ENCODE measurements around the gene ADGRF5.

The ADGRF5 gene

GRCh38 chr6:46923476-46923875, 1.7 kb upstream of the ADGRF5 start:
- no peak overlapping the region for H3K4me3 ChIP-seq (ENCODE audit: low read depth, low read length)
- TF ChIP-seq CTCF (IDR thresholded peaks at IDR 0.05; ENCODE audit: insufficient read depth, low read depth, low read length, missing control alignments) = no peak
- DNase-seq (ENCODE audit: low read depth) = no peak

DNA sequence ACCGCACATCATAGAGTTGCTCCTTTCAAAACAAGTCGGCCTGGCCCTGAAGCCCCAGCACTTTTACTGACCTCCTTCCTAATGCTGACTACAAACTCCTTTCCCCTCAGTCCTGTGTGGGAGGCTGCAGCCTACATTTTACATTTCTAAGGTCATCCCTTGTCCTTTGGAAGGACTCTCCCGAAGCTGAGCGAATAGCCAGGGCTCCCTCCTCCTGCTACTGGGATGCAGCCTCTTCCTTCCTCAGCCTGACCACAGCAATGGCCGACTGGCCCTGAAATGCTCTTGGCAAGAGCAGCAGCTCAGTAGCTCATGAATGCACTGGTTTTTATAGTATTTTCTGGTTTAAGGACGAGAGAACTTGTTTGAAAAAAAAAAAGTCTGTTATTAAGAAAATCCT, 679 bp downstream of the ADGRF5 start:
- DNase-seq (ENCODE audit: low read depth) = no peak
- no peak for TF ChIP-seq CTCF (IDR thresholded peaks at IDR 0.05; ENCODE audit: insufficient read depth, low read depth, low read length, missing control alignments)
- no peak overlapping the region for H3K4me3 ChIP-seq (ENCODE audit: low read depth, low read length)

DNA sequence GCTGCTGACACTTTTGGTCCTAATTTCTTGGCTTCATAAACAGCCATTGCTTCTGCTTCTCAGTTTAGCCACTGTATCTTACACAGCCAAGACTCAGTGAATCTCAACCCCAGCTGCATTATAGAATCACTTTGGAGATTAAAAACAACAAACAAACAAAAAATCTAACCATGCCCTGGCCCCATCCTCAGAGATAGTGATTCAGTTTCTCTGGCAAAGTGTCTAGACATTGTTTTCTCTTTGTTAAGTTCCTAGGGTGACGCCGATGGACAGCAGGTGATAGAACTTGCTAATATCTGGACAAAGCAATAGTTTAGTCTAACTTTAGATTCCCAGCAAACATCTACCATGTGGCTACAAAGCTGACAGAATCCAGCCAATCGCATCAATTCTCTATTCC, 2.9 kb downstream of the ADGRF5 start:
- no peak for DNase-seq (ENCODE audit: low read depth)
- no peak overlapping the region for H3K4me3 ChIP-seq (ENCODE audit: low read depth, low read length)
- TF ChIP-seq CTCF (IDR thresholded peaks at IDR 0.05; ENCODE audit: insufficient read depth, low read depth, low read length, missing control alignments) = no peak

DNA sequence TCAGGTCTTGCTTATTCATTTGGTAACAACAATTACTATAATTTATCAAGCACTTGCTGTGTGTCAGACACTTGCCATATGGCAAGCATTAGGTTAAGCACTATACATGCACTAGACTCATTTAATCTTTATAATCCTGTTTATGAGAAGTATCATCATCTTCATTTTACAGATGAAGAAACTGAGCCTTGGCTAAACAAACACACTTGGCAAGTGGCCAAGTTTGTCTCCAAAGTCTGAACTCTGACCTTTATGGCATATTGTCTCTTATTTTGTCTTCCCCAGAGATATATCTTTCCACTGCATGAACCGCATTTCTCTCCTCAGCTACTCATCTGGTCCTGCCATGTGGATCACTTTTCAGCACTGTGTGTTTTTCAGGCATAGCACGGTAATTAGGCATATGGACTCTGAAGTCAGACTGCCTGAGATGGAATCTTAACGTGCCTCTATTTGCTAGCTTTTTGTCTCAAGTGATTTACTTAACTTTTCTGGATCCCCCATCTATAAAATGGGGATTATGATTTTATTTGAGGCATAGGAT, 4.7 kb downstream of the ADGRF5 start:
- no peak for DNase-seq (ENCODE audit: low read depth)
- no peak overlapping the region for H3K4me3 ChIP-seq (ENCODE audit: low read depth, low read length)
- no peak for TF ChIP-seq CTCF (IDR thresholded peaks at IDR 0.05; ENCODE audit: insufficient read depth, low read depth, low read length, missing control alignments)

DNA sequence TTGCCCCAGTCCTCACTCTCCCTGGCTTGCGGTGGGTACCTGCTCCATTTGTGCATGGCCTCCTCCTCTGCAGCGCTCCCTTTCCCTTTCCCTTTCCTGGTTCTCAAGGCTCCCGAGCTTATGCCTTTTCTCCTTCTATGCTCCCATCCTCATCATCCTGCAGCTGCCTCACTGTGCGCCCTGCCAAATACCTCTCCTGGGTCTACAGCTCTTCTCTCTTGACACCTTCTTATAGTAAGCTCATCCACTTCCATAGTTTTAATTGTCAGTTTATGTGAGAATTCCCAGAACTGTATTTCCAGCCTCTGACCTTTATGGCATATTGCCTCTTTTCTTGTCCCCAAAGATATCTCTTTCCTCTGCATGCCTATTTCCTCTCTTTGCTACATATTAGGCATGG, 5.9 kb downstream of the ADGRF5 start:
- no peak for TF ChIP-seq CTCF (IDR thresholded peaks at IDR 0.05; ENCODE audit: insufficient read depth, low read depth, low read length, missing control alignments)
- no peak for DNase-seq (ENCODE audit: low read depth)
- H3K4me3 ChIP-seq (ENCODE audit: low read depth, low read length) = no peak overlapping the region

DNA sequence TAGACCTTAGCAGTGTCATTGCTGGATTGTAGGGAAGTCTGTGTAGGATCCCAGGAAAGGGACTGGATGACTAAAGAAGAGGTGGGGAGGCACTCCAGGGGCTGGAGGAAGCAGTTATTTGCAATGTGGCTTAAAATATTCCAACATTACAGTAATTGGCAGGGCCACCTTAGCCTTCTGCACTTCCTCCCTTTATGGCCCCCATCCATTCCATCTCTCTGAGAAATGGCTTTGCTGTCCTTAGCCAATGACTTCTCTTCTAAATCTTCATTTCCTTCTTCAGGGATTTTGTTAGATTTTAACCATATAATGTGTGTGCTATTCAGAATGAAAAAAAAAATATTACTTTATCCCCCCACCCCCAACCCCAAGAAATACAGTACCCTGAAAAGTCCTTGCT, 6.4 kb downstream of the ADGRF5 start:
- TF ChIP-seq CTCF (IDR thresholded peaks at IDR 0.05; ENCODE audit: insufficient read depth, low read depth, low read length, missing control alignments) = no peak
- H3K4me3 ChIP-seq (ENCODE audit: low read depth, low read length) = no peak overlapping the region
- DNase-seq (ENCODE audit: low read depth) = no peak

- DNase-seq (ENCODE audit: low read depth) = no peak
- H3K4me3 ChIP-seq (ENCODE audit: low read depth, low read length) = no peak overlapping the region
- TF ChIP-seq CTCF (IDR thresholded peaks at IDR 0.05; ENCODE audit: insufficient read depth, low read depth, low read length, missing control alignments) = no peak
These were observed 7.4 kb downstream of the ADGRF5 start for GRCh38 chr6:46914279-46914810.
